Measurements from ENCODE around the gene ICE1. TPM values are rescaled to one million over a fixed set of nuclear protein-coding genes. Genes with fewer than 3 reads are reported as not detected.
"Not testable (repeated sequence)": the region's sequence is repeated elsewhere in the genome, so short reads cannot be mapped to it uniquely, and the experiment has no call there.

ICE1 gene
- total and polyA plus RNA-seq, 2 donors (not counting 1 experiment from before 2014, with no cell fraction given) = 6.5 to 39.7 TPM

GRCh38 chr5:5512543-5512942 is 90.1 kb downstream of the ICE1 start:
- Mint-ChIP-seq H3K27ac (no peak overlapping the region), H3K9me3 (ENCODE audit: insufficient read depth) (no peaks in the 10 kb centered on the region), H3K4me1 (no peaks in the 10 kb centered on the region), H3K27me3 (peaks cover 41% of the 10 kb centered on the region), H3K4me3 (no peak overlapping the region)
- TF ChIP-seq EZH2 (IDR thresholded peaks at IDR 0.05; ENCODE audit: borderline replicate concordance, insufficient read depth, low read depth, low read length, poor library complexity, severe bottlenecking) (no peak), CTCF (IDR thresholded peaks at IDR 0.05) (no peak)
- H3K4me1 ChIP-seq (ENCODE audit: control insufficient read depth in 2 of 2, insufficient read depth in 2 of 2, low read length in 2 of 2) = no peaks in the 10 kb centered on the region
- H3K4me2 ChIP-seq (replicated peaks; ENCODE audit: low read depth, low read length, poor library complexity, severe bottlenecking) = no peak overlapping the region
- no peaks in the 10 kb centered on the region for H4K20me1 ChIP-seq (ENCODE audit: control insufficient read depth, insufficient read depth, low read length, poor library complexity, severe bottlenecking)
- DNase-seq (no peak), ATAC-seq (ENCODE audit: low read depth) (no peak)
- H3K9ac ChIP-seq (ENCODE audit: low read length) = no peak overlapping the region
- H3K79me2 ChIP-seq (ENCODE audit: control insufficient read depth, insufficient read depth, low read length) = no peaks in the 10 kb centered on the region
- CTCF ChIA-PET = no interaction called here
- no peaks in the 10 kb centered on the region for H3K9me3 ChIP-seq (ENCODE audit: control extremely low read depth in 1 of 3, control insufficient read depth in 2 of 3, insufficient read depth in 1 of 3, low read length in 2 of 3)
- WGBS (ENCODE audit: insufficient coverage) = no CpG with 5 or more reads among the region's 4 CpGs
- H3K27ac ChIP-seq (ENCODE audit: low read length in 2 of 2) = no peak overlapping the region
- H3K4me3 ChIP-seq (ENCODE audit: control extremely low read depth in 1 of 5, extremely low read depth in 1 of 5, insufficient read depth in 1 of 5, low read depth in 2 of 5, low read length in 4 of 5) = no peak overlapping the region
- intact Hi-C loops (cut with micrococcal nuclease) = no loop called here
- H3K27me3 ChIP-seq (replicated peaks in 1 of 4; ENCODE audit: control extremely low read depth in 1 of 4, control insufficient read depth in 3 of 4, insufficient read depth in 4 of 4, low read length in 3 of 4) = no peaks in the 10 kb centered on the region
- no peaks in the 10 kb centered on the region for H3K36me3 ChIP-seq (replicated peaks in 1 of 2; ENCODE audit: control extremely low read depth in 1 of 2, control insufficient read depth in 1 of 2, extremely low read depth in 1 of 2, insufficient read depth in 2 of 2, low read length in 1 of 2)
- POLR2A ChIA-PET = no interaction called here
- H2AFZ ChIP-seq (ENCODE audit: insufficient read depth, low read depth, low read length, poor library complexity, severe bottlenecking) = no peak overlapping the region

- H3K9me3 Mint-ChIP-seq (ENCODE audit: insufficient read depth); CTCF ChIA-PET; H2AFZ ChIP-seq (ENCODE audit: insufficient read depth, low read depth, low read length, poor library complexity, severe bottlenecking); H3K27ac Mint-ChIP-seq; H3K27me3 ChIP-seq (replicated peaks in 1 of 4; ENCODE audit: control extremely low read depth in 1 of 4, control insufficient read depth in 3 of 4, insufficient read depth in 4 of 4, low read length in 3 of 4); H3K79me2 ChIP-seq (ENCODE audit: control insufficient read depth, insufficient read depth, low read length); H4K20me1 ChIP-seq (ENCODE audit: control insufficient read depth, insufficient read depth, low read length, poor library complexity, severe bottlenecking); H3K4me2 ChIP-seq (replicated peaks; ENCODE audit: low read depth, low read length, poor library complexity, severe bottlenecking); H3K36me3 ChIP-seq (replicated peaks in 1 of 2; ENCODE audit: control extremely low read depth in 1 of 2, control insufficient read depth in 1 of 2, extremely low read depth in 1 of 2, insufficient read depth in 2 of 2, low read length in 1 of 2); H3K9me3 ChIP-seq (ENCODE audit: control extremely low read depth in 1 of 3, control insufficient read depth in 2 of 3, insufficient read depth in 1 of 3, low read length in 2 of 3); H3K4me3 Mint-ChIP-seq; ATAC-seq (ENCODE audit: low read depth); DNase-seq; intact Hi-C loops (cut with micrococcal nuclease); POLR2A ChIA-PET; H3K4me1 ChIP-seq (ENCODE audit: control insufficient read depth in 2 of 2, insufficient read depth in 2 of 2, low read length in 2 of 2); H3K4me3 ChIP-seq (ENCODE audit: control extremely low read depth in 1 of 5, extremely low read depth in 1 of 5, insufficient read depth in 1 of 5, low read depth in 2 of 5, low read length in 4 of 5); H3K27ac ChIP-seq (ENCODE audit: low read length in 2 of 2); H3K9ac ChIP-seq (ENCODE audit: low read length): not testable (repeated sequence)
- no CpG with 5 or more reads among the region's 4 CpGs for WGBS (ENCODE audit: insufficient coverage)
- Mint-ChIP-seq H3K27me3 (peaks cover 10% of the 10 kb centered on the region), H3K4me1 (peaks cover 14% of the 10 kb centered on the region)
Observed at GRCh38 chr5:5520622-5521021, 98.1 kb downstream of the ICE1 start.

Measured in B cell (primary cell).